ENCODE data around the gene MPHOSPH9.
A peak's percentile ranks its signal among the peaks of the same experiment; 100 is the strongest.

MPHOSPH9 gene

DNA sequence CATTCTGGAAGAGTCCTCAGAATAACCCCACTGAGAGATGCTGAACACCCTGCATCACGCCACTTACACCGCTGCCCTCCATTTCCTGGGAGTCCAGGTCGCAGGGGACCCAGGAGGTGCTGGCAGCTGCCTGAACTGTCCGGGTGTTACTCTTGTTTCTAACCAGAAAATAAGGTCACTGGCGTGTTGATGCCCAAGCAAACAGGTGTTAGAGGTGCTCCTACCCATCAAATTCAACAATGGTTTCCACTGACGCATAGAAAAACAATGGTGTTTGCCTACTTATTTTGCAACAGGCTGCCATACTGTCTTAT lies 105.8 kb downstream of the MPHOSPH9 start:
- H3K27ac Mint-ChIP-seq = no peak overlapping the region
- ATAC-seq (no peak), DNase-seq (no peak)
- no peaks in the 10 kb centered on the region for H3K27me3 Mint-ChIP-seq
- no peak overlapping the region for H3K4me3 Mint-ChIP-seq
- no peaks in the 10 kb centered on the region for H3K36me3 Mint-ChIP-seq (ENCODE audit: low read depth)
- H3K4me1 Mint-ChIP-seq = peaks cover 46% of the 10 kb centered on the region
- no peaks in the 10 kb centered on the region for H3K9me3 Mint-ChIP-seq

DNA sequence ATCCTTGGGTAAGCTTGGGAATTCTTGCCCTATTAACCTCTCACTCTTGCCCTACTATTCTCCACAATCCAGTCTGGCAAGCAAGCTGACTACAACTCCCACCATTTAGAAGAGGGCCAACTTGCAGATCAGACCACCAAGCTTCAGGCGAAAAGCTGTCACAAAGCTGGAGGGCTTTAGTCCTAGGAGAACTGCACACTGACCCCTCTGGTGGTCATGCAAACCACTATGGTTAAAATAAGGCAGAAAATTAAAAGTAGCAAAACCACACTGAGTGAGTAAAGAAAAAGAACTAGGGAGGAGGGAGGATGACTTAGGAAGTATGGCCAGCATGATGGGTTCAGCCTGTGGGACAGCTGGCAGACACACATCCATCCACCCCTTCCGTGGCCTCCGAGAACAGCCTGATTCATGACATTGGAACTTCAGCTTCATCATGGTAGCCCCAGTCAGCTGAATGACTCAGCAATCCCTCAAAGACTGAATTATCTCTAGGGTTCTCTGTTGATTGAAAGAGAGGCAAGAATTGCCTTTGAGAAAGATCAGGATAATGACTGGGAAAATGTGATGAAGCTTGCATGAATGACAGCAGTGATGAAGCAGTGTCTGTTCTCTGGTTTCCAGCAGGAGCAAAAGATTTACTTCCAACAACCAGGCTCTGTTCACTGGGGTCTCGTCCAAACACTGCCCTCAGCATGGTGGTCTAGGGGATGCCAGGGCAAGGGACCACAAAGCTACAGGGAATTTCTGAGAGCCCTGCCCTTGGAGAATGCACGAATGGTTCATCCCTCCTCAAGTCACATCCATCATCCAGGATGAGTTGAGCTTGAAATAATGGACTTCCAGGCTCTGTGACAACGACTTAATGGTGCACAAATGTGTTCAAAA lies 106.4 kb downstream of the MPHOSPH9 start:
- DNase-seq = no peak
- no peak overlapping the region for H3K4me3 Mint-ChIP-seq

DNA sequence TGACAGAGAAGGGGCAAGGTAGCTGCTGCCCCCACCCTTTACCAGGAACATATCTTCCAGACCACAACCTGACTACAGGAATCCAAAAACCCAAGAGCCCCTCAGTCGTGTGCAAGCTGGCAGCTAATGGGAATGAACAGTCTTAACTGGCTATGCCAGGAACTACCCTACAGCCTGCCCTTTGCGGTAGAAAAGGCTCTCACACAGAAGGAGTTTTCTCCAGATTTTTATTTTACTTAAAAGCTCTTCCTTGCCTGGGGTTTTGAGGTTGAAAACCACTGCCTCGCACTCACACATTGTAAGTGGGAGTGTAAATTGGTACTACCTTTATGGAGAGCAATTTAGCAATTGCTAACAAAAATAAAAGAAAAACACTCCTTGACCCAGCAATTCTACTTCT lies 110.3 kb downstream of the MPHOSPH9 start:
- H3K9me3 Mint-ChIP-seq = no peaks in the 10 kb centered on the region
- no peaks in the 10 kb centered on the region for H3K27me3 Mint-ChIP-seq
- ATAC-seq (no peak), DNase-seq (no peak)
- H3K4me3 Mint-ChIP-seq = no peak overlapping the region
- no peaks in the 10 kb centered on the region for H3K36me3 Mint-ChIP-seq (ENCODE audit: low read depth)
- H3K27ac Mint-ChIP-seq = peak overlapping the region; percentile 42
- H3K4me1 Mint-ChIP-seq = peaks cover 58% of the 10 kb centered on the region

More for the DNA sequence above, 106.4 kb downstream of the MPHOSPH9 start:
- Mint-ChIP-seq H3K27me3 (no peaks in the 10 kb centered on the region), H3K4me1 (peaks cover 46% of the 10 kb centered on the region), H3K36me3 (ENCODE audit: low read depth) (no peaks in the 10 kb centered on the region), H3K9me3 (no peaks in the 10 kb centered on the region), H3K27ac (no peak overlapping the region)
- no peak for ATAC-seq

DNA sequence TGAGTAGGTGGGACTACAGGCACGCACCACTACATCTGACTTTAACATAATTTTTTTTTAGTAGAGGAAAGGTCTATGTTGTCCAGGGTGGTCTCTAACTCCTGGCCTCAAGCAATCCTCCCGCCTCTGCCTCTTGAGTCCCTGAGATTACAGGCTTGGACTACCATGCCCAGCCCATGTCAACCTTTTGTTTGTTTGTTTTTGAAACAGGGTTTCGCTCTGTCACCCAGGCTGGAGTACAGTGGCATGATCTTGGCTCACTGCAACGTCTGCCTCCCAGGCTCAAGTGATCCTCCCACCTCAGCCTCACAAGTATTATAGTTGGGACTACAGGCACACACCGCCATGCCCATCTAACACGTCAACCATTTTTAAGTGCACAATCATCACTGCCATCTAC lies 111.3 kb downstream of the MPHOSPH9 start:
- Mint-ChIP-seq H3K27ac (peak overlapping the region; percentile 40), H3K4me1 (peaks cover 51% of the 10 kb centered on the region)
- ATAC-seq = no peak

DNA sequence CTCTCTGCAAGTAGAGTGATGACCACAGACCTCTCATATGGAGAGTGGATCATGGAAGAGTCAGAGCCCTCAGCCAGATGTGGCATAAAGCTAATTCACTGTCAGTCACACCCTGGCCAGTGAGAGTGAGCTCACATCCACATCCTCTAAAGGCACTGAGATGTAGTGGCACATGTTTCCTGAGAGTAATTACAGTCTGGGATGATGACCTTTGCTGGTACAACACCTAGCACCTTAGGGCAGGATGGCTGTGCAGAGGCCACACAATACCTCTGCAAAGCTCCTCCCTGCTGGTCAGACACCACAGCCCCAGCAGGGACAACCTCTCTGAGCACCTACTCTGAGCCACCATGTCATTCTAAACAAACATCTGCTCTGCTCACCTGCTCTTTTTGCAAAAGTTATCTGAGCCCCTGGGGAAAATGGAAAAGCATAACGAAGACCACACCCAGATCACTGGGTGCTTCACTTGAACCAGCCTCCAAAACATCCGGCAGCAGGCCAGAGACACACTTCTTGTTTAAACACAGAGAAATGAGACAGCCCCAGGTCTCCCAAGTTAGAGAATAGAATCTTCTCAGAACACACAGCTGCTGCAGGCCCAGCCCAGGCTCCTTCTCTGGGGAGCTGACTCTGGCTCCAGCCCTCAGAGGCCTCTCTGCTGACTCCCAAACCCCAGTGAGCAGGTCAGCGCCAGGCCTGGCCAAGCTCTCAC lies 112.3 kb downstream of the MPHOSPH9 start:
- DNase-seq = peak; percentile 26
- Mint-ChIP-seq H3K9me3 (no peaks in the 10 kb centered on the region), H3K4me3 (peak overlapping the region; percentile 14), H3K27ac (peak overlapping the region; percentile 62), H3K4me1 (peaks cover 52% of the 10 kb centered on the region), H3K36me3 (ENCODE audit: low read depth) (no peaks in the 10 kb centered on the region), H3K27me3 (no peaks in the 10 kb centered on the region)
- peak; percentile 88 for ATAC-seq

More for the DNA sequence above, 111.3 kb downstream of the MPHOSPH9 start:
- H3K9me3 Mint-ChIP-seq = no peaks in the 10 kb centered on the region
- no peaks in the 10 kb centered on the region for H3K27me3 Mint-ChIP-seq
- no peaks in the 10 kb centered on the region for H3K36me3 Mint-ChIP-seq (ENCODE audit: low read depth)
- H3K4me3 Mint-ChIP-seq = no peak overlapping the region
- no peak for DNase-seq

DNA sequence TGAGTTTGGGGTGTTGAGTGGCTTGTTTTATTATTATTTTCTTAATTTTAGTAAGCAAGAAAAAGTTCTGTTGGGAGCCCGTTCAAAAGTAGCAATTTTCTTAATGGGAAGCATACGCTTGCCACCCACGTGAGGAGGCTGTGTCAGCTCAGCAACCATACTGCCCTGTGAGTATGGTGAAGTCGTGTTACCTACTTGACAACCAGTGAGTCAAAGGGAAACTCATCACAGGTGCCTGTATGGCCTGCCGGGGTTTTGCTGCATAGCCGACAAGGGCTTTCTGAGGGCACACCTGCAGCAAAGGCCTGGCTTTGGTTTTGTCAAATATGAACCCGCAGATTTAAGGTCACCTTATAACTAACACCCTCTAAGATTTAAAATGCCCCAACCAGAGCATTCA lies 113.1 kb downstream of the MPHOSPH9 start:
- Mint-ChIP-seq H3K36me3 (ENCODE audit: low read depth) (no peaks in the 10 kb centered on the region), H3K4me1 (peaks cover 60% of the 10 kb centered on the region), H3K9me3 (no peaks in the 10 kb centered on the region), H3K27ac (peak overlapping the region; percentile 49), H3K27me3 (no peaks in the 10 kb centered on the region), H3K4me3 (no peak overlapping the region)
- ATAC-seq (peak; percentile 74), DNase-seq (peak; percentile 49)

DNA sequence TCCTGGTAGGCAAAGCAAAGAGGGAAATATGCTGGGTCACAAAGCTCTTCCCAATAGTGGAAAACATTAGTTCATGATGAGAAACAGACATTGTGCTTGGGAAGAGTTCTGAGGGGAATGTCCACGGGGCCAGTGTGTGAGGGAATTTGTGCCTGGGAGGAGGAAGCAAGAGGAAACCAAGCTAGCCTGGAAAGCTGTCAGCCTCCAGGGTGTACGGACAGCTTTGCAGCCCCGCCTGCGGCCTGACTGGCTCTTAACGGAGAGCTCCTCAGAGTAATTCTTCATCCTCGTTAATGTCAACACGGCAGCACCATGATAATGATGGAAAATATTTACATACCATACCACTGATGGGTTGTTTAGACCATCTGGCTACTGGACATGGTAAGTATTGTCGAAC lies 114.4 kb downstream of the MPHOSPH9 start:
- H3K4me3 Mint-ChIP-seq = no peak overlapping the region
- H3K4me1 Mint-ChIP-seq = peaks cover 68% of the 10 kb centered on the region
- H3K27me3 Mint-ChIP-seq = no peaks in the 10 kb centered on the region
- no peaks in the 10 kb centered on the region for H3K36me3 Mint-ChIP-seq (ENCODE audit: low read depth)
- ATAC-seq (no peak), DNase-seq (no peak)
- H3K27ac Mint-ChIP-seq = no peak overlapping the region
- H3K9me3 Mint-ChIP-seq = no peaks in the 10 kb centered on the region

DNA sequence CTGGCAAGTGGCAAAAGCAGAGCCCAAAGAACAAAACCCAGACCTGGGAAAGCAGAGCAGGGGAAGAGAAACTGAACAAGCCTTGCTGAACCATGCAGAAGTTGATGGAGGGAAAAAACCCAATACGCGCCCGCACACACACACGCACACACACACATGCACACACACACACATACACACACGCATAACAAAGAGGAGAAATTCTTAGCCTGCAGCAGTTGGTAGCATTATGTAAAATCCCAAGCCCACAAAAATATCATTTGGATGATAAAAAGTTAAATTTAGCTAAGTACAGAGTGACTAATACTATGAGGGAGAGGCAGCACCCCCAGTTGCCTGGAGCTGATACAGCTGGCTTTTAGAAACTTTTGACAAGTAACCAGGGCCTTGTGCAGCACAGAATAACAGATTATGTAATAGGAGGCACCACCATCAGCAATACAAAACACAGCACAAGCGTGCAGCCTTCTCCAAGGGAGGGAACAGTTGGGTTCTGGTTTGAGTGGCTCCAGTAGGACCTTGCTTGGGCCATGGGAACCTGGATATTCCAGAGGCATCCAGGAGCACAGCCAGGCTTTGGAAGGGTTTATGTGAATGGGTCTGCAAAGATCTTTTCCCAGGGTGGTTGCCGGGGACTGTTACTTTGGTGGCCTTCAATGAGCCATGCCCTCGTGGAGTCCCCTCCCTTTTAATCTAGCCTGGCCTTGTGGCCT lies 117.4 kb downstream of the MPHOSPH9 start:
- Mint-ChIP-seq H3K36me3 (ENCODE audit: low read depth) (no peaks in the 10 kb centered on the region), H3K27ac (peak overlapping the region; percentile 57), H3K9me3 (no peaks in the 10 kb centered on the region), H3K27me3 (no peaks in the 10 kb centered on the region), H3K4me3 (no peak overlapping the region), H3K4me1 (peaks cover 70% of the 10 kb centered on the region)
- no peak for DNase-seq
- ATAC-seq = no peak

DNA sequence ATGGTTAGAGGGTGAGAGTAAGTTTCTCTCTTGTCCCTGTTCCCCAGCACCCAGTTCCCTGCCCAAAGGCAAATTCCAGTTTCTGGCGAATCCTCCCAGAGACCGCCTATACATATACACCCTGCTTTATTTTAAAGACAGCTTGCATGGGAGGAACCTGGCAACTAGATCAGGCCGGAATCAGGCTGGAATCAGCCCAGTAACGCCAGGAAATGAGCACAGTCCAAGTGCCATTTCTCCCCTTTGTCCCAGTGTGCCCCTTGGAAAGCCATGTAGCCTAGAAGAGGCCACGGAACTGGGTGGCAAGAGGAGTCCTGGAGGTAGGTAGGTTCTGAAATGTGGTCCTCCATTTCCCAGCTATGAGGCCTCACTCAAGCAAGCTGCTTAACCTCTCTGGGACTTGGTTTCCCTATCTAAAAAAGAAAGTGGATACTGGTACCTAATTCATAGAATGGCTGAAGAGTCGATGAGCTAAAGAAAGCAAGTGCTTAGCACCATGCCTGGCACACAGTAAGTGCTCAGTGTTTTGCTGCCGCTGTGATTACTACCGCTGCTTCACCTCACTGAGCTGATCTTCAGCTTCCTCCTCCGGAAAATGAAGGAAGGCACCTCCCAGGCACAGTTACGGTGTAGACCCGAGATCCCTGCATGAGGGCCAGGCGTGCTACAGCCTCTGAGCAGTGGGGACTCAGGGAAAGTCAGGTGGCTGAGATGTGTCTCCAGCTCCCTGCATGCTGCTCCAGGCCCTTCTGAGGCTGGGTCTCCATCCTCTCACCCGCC lies 118.4 kb downstream of the MPHOSPH9 start:
- Mint-ChIP-seq H3K27ac (peak overlapping the region; percentile 60), H3K4me3 (no peak overlapping the region)

DNA sequence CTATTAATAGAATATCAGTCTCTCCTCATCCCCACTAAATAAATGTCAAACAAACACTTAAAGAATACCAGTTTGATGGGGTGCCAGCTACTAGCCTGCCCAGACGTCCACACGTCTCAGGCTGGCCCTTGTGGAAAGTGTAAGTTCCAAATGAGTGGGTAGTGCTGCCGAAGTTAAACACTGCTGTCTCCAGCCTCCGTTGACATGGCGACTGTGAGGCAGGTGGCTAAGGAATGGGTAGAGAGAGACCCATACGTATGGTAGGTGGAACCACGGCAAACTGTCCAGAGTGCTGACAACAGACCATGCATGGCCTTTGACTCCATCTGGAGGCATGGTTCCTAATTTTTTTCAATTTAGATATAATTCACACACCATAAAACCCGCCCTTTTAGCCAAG lies 119.9 kb downstream of the MPHOSPH9 start:
- Mint-ChIP-seq H3K36me3 (ENCODE audit: low read depth) (peaks cover 4% of the 10 kb centered on the region), H3K27me3 (no peaks in the 10 kb centered on the region), H3K4me3 (no peak overlapping the region), H3K27ac (no peak overlapping the region), H3K4me1 (peaks cover 60% of the 10 kb centered on the region), H3K9me3 (no peaks in the 10 kb centered on the region)
- ATAC-seq (no peak), DNase-seq (no peak)

More for the DNA sequence above, 118.4 kb downstream of the MPHOSPH9 start:
- no peaks in the 10 kb centered on the region for H3K36me3 Mint-ChIP-seq (ENCODE audit: low read depth)
- no peak for DNase-seq
- ATAC-seq = no peak
- H3K9me3 Mint-ChIP-seq = no peaks in the 10 kb centered on the region
- H3K27me3 Mint-ChIP-seq = no peaks in the 10 kb centered on the region
- H3K4me1 Mint-ChIP-seq = peaks cover 59% of the 10 kb centered on the region

DNA sequence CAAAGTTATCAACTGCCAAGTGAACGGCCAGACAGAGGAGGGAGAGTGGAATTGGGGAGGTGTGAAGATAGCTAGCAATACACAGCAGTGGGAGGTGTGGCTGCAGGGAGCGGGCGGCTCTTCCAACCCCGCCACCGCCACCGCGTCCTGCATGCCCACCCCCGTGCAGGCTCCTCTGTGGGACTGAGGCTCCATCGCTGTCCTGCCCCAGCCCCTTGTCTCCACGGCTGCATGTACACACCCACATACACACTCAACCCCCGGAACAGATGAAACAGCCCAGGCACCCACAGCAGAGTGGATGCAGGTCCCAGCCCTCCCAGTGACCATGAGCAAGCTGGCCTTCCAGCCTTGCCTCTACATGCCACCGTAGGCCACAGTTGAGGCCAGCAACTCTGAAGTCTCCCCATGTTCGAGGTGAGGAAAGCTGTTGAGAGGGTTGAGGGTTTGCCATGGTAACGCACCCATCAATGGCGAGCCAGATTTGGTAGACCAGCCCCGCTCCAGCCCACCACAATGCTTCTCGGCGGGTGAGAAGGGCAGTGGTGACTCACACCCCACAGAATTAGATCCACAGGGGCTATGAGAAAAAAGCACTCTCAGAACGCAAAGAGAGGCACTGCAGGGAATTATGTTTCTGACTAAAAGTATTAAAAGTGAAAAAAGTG lies 121.3 kb downstream of the MPHOSPH9 start:
- H3K27me3 Mint-ChIP-seq = no peaks in the 10 kb centered on the region
- DNase-seq (peak; percentile 58), ATAC-seq (peak; percentile 64)
- peaks cover 8% of the 10 kb centered on the region for H3K36me3 Mint-ChIP-seq (ENCODE audit: low read depth)
- H3K27ac Mint-ChIP-seq = peak overlapping the region; percentile 68
- peaks cover 74% of the 10 kb centered on the region for H3K4me1 Mint-ChIP-seq
- no peak overlapping the region for H3K4me3 Mint-ChIP-seq
- no peaks in the 10 kb centered on the region for H3K9me3 Mint-ChIP-seq

DNA sequence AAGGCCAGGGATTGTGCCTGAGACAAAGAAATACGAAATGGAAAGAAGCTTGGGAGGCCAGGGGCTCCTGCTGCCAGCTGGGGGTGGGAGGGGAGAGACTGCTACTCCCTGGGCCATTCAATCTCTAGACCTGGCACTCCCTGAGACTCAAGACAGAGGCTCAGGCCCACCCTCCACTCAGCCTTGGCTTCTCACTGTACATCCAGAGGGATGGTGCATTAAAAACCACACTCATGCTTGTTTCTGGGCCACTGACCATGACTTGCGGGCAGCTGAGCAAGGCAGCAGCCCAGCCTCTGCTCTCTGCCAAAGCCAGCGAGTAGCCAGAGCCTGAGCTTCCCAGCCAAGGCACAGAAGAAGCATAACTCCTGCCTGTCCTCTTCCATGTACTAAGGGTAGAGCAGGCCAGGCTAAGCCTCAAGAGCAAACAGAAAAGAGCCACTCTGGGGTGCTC lies 123.6 kb downstream of the MPHOSPH9 start:
- H3K4me1 Mint-ChIP-seq = peaks cover 76% of the 10 kb centered on the region

DNA sequence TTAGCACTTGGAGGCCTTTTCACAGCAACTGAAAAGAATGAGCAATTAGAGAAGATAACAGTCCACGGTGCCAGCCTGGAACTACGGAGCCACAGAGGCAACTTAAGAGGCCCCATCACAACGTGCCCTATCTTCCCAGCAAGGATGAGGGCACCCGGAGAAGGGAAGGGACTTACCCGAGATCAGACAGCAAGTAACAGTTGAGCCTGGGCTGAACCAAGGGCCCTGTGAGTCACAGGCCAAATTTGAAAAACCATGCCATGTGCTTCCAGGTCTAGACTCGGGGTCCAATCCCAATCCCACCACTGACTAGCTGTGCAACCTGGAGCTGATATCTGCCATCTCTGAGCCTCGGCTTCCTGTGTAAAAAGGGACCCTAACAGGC lies 124.3 kb downstream of the MPHOSPH9 start:
- Mint-ChIP-seq H3K4me1 (peaks cover 77% of the 10 kb centered on the region), H3K4me3 (no peak overlapping the region), H3K9me3 (no peaks in the 10 kb centered on the region), H3K36me3 (ENCODE audit: low read depth) (peaks cover 11% of the 10 kb centered on the region), H3K27ac (peak overlapping the region; percentile 94), H3K27me3 (no peaks in the 10 kb centered on the region)
- no peak for ATAC-seq
- DNase-seq = no peak

More for the DNA sequence above, 123.6 kb downstream of the MPHOSPH9 start:
- H3K27ac Mint-ChIP-seq = no peak overlapping the region
- ATAC-seq (no peak), DNase-seq (no peak)
- peaks cover 11% of the 10 kb centered on the region for H3K36me3 Mint-ChIP-seq (ENCODE audit: low read depth)
- H3K4me3 Mint-ChIP-seq = no peak overlapping the region
- no peaks in the 10 kb centered on the region for H3K9me3 Mint-ChIP-seq
- no peaks in the 10 kb centered on the region for H3K27me3 Mint-ChIP-seq

All from activated naive CD8-positive, alpha-beta T cell treated with anti-CD3 and anti-CD28 coated beads, Interleukin-2, amount 50 U/mL, for 24 hours (primary cell).